ENCODE data around the gene LIM2.

GRCh38 chr19:51398096-51398704 is 10.4 kb upstream of the LIM2 start:
- TF ChIP-seq CTCF (IDR thresholded peaks at IDR 0.05; ENCODE audit: low read length): no peak
- TF ChIP-seq EZH2 (optimal IDR thresholded peaks at IDR 0.05; ENCODE audit: low read depth, low read length): no peak
- TF ChIP-seq EZH2phosphoT487 (IDR thresholded peaks at IDR 0.05; ENCODE audit: low read length): no peak

All from MM.1S (cell line).